Neural cell (in vitro differentiated cells): Measurements from ENCODE around the gene C21orf58. TPM values are rescaled to one million over a fixed set of nuclear protein-coding genes. Genes with fewer than 3 reads are reported as not detected.

Experiments used
- H2AFZ ChIP-seq: fragments of 200-600, 300-800 bp; sonication (generic), shearing (Covaris generic); 2 replicates; pipeline ENCODE4 v1.6.0; 2014; ENCODE audit warnings: low read depth, mild to moderate bottlenecking, antibody characterized with exemption, low read length, moderate library complexity
- H3F3A ChIP-seq: fragments of 200-600 bp; shearing (Covaris generic); 2 replicates; pipeline ENCODE4 v1.6.1; 2016; ENCODE audit warnings: mild to moderate bottlenecking, moderate library complexity, mixed read lengths, antibody characterized with exemption, low read length; ENCODE audit not compliant: insufficient read depth, poor library complexity, severe bottlenecking
- H3K27ac ChIP-seq: fragments of 200-600, 300-800 bp; sonication (generic), shearing (Covaris generic); 2 replicates; pipeline ENCODE4 v1.5.1; 2014; ENCODE audit warnings: mild to moderate bottlenecking, low read length, moderate library complexity
- H3K27me3 ChIP-seq: fragments of 300-800, 200-600 bp; sonication (generic), shearing (Covaris generic); 2 replicates; pipeline ENCODE4 v1.6.0; 2014; ENCODE audit warnings: mild to moderate bottlenecking, low read depth, low read length, moderate library complexity; ENCODE audit not compliant: insufficient read depth
- H3K36me3 ChIP-seq: fragments of 300-800, 200-600 bp; sonication (generic), shearing (Covaris generic); 2 replicates; pipeline ENCODE4 v1.5.1; 2014; ENCODE audit warnings: mild to moderate bottlenecking, antibody characterized with exemption, low read length, moderate library complexity; ENCODE audit not compliant: insufficient read depth
- H3K4me2 ChIP-seq: fragments of 300-800, 200-600 bp; sonication (generic), shearing (Covaris generic); 2 replicates; pipeline ENCODE4 v1.6.0; 2014; ENCODE audit warnings: mild to moderate bottlenecking, low read length
- H3K4me3 ChIP-seq: fragments of 300-800, 200-600 bp; sonication (generic), shearing (Covaris generic); 2 replicates; pipeline ENCODE4 v1.5.1; 2014; ENCODE audit warnings: mild to moderate bottlenecking, low read length, moderate library complexity
- H3K79me2 ChIP-seq: fragments of 200-600 bp; shearing (Covaris generic); replicated peaks from 2 replicates; pipeline ENCODE4 v1.6.0; 2014; ENCODE audit warnings: mild to moderate bottlenecking, low read length, moderate library complexity; ENCODE audit not compliant: insufficient read depth
- H3K9ac ChIP-seq: fragments of 300-800, 200-600 bp; sonication (generic), shearing (Covaris generic); 2 replicates; pipeline ENCODE4 v1.6.1; 2016; ENCODE audit warnings: mild to moderate bottlenecking, low read length, mixed read lengths
- H3K9me2 ChIP-seq: fragments of 200-600 bp; shearing (Covaris generic); 2 replicates; pipeline ENCODE4 v1.6.1; 2016; ENCODE audit warnings: mild to moderate bottlenecking, low read length, mixed read lengths; ENCODE audit not compliant: insufficient read depth
- H3K9me3 ChIP-seq: fragments of 200-600, 300-800 bp; sonication (generic), shearing (Covaris generic); 2 replicates; pipeline ENCODE4 v1.6.1; 2016; ENCODE audit warnings: mild to moderate bottlenecking, mixed run types, low read length, moderate library complexity, mixed read lengths
- H4K20me1 ChIP-seq: fragments of 200-600 bp; shearing (Covaris generic); 2 replicates; pipeline ENCODE4 v1.6.1; 2016; ENCODE audit warnings: mild to moderate bottlenecking, mixed run types; ENCODE audit not compliant: insufficient read depth
- EZH2 ChIP-seq: fragments of 200-600, 300-800 bp; shearing (Covaris generic), sonication (generic); IDR thresholded peaks from 2 replicates; pipeline ENCODE4 v1.6.1; 2014; ENCODE audit warnings: antibody characterized with exemption, low read length, borderline replicate concordance, mild to moderate bottlenecking; ENCODE audit not compliant: insufficient read depth, poor library complexity, severe bottlenecking
- MXI1 ChIP-seq: fragments of 450-650 bp; conservative IDR thresholded peaks from 2 replicates; pipeline ENCODE4 v1.6.1; 2014; ENCODE audit warnings: antibody characterized with exemption, mild to moderate bottlenecking; ENCODE audit not compliant: poor library complexity, severe bottlenecking
- RAD21 ChIP-seq: fragments of 450-650 bp; conservative IDR thresholded peaks from 2 replicates; pipeline ENCODE4 v1.6.1; 2014; ENCODE audit warnings: antibody characterized with exemption, mild to moderate bottlenecking, moderate library complexity
- REST ChIP-seq: IDR thresholded peaks from 2 replicates; pipeline ENCODE4 v1.6.1; 2012; ENCODE audit warnings: borderline replicate concordance
- TAF1 ChIP-seq: IDR thresholded peaks from 2 replicates; pipeline ENCODE4 v1.6.1; 2012; ENCODE audit warnings: low read depth
- polyA plus RNA-seq: library from polyadenylated mRNA; depleted of rRNA; stranded (reverse); fragments of >200 nt; gene quantifications from 2 replicates; pipeline ENCODE4 v1.2.3, GENCODE V29; 2014

The C21orf58 gene
- polyA plus RNA-seq, 1 donor from 2014 or later, result 3.0 TPM

- Histone ChIP-seq H3K4me2 (no peak overlapping the region), H3K36me3 (no peaks in the 10 kb centered on the region), H3K9ac (no peak overlapping the region), H3F3A (no peaks in the 10 kb centered on the region), H3K4me3 (no peak overlapping the region), H3K79me2 (no peaks in the 10 kb centered on the region), H3K9me3 (no peaks in the 10 kb centered on the region), H3K27me3 (no peaks in the 10 kb centered on the region), H4K20me1 (no peaks in the 10 kb centered on the region), H3K27ac (no peak overlapping the region), H2AFZ (no peak overlapping the region), H3K9me2 (no peaks in the 10 kb centered on the region)
- TF ChIP-seq EZH2, result no peak
- TF ChIP-seq RAD21, result no peak
- no peak for TF ChIP-seq TAF1
Measured at GRCh38 chr21:46349134-46349760, 25.6 kb upstream of the C21orf58 start.

GRCh38 chr21:46347791-46348381, 24.2 kb upstream of the C21orf58 start:
- H3K27ac ChIP-seq, result no peak overlapping the region
- no peaks in the 10 kb centered on the region for H4K20me1 ChIP-seq
- no peaks in the 10 kb centered on the region for H3K27me3 ChIP-seq
- H3K4me2 ChIP-seq, result no peak overlapping the region
- no peaks in the 10 kb centered on the region for H3K9me2 ChIP-seq
- no peak overlapping the region for H3K4me3 ChIP-seq
- no peaks in the 10 kb centered on the region for H3K36me3 ChIP-seq
- H3K79me2 ChIP-seq, result no peaks in the 10 kb centered on the region
- H3K9me3 ChIP-seq, result no peaks in the 10 kb centered on the region
- no peak overlapping the region for H3K9ac ChIP-seq
- no peak for TF ChIP-seq REST
- H3F3A ChIP-seq, result no peaks in the 10 kb centered on the region
- no peak overlapping the region for H2AFZ ChIP-seq

- Histone ChIP-seq H2AFZ (no peak overlapping the region), H3K9me3 (no peaks in the 10 kb centered on the region), H3K36me3 (no peaks in the 10 kb centered on the region)
Measured at GRCh38 chr21:46347203-46347550, 23.5 kb upstream of the C21orf58 start.

More at GRCh38 chr21:46347203-46347550, 23.5 kb upstream of the C21orf58 start:
- H3K4me3 ChIP-seq, result no peak overlapping the region
- H3K9ac ChIP-seq, result no peak overlapping the region
- H3K79me2 ChIP-seq, result no peaks in the 10 kb centered on the region
- no peak overlapping the region for H3K4me2 ChIP-seq
- no peak overlapping the region for H3K27ac ChIP-seq
- no peaks in the 10 kb centered on the region for H3K27me3 ChIP-seq
- H3K9me2 ChIP-seq, result no peaks in the 10 kb centered on the region
- no peaks in the 10 kb centered on the region for H4K20me1 ChIP-seq
- no peak for TF ChIP-seq MXI1
- no peaks in the 10 kb centered on the region for H3F3A ChIP-seq
